Measurements from ENCODE around the gene KCNQ1.

KCNQ1 gene

DNA sequence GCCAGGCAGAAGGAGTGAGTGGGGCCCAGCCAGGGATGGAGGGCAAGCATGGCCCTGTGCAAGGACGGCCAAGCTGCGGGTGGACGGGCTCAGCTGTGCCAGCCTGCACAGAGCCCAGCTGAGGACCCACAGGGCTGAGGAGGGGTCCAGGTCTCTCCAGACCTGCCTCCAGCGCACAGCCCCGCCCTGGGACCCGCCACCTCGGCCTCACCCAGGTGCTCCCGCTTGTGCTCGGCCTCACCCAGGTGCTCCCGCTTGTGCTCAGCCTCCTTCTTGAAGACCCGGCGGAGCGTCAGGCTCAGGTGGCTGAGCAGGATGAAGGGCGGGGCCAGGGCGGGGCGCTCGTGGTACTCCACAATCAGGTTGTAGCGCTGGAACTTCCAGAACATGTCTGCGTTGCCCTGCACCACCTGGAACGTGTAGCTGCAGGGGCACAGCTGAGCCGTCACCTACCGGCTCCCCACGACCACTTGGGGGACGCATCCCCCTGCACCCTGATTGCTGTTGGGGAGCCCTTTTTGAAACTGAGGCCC, 37.9 kb upstream of the KCNQ1 start:
- Mint-ChIP-seq H3K27me3 (no peaks in the 10 kb centered on the region), H3K9me3 (no peaks in the 10 kb centered on the region), H3K4me3 (no peak overlapping the region), H3K27ac (no peak overlapping the region), H3K4me1 (peaks cover 5% of the 10 kb centered on the region), H3K36me3 (no peaks in the 10 kb centered on the region)

DNA sequence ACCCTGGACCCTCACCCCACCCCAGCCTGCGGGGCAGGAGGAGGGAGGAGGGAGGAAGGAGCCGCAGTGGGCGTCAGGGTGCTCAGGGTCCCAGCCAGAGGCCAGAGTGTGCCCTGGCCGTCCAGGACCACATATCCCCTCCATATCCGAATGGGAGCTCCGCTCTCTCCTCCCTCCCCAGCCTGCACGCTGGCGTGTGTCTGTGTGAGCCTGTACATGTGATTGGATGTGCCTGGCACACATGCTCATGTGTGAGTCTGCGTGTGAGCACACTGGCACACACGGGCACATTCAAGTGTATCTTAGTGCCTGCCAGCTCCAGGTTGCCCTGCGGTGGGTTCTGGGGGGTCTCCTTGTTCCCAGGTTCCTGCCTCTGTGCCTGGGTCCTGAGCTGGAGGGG, 36.1 kb upstream of the KCNQ1 start:
- H3K36me3 Mint-ChIP-seq, result no peaks in the 10 kb centered on the region
- no peaks in the 10 kb centered on the region for H3K9me3 Mint-ChIP-seq
- H3K4me1 Mint-ChIP-seq, result no peaks in the 10 kb centered on the region
- H3K27ac Mint-ChIP-seq, result no peak overlapping the region
- H3K27me3 Mint-ChIP-seq, result no peaks in the 10 kb centered on the region
- H3K4me3 Mint-ChIP-seq, result no peak overlapping the region

DNA sequence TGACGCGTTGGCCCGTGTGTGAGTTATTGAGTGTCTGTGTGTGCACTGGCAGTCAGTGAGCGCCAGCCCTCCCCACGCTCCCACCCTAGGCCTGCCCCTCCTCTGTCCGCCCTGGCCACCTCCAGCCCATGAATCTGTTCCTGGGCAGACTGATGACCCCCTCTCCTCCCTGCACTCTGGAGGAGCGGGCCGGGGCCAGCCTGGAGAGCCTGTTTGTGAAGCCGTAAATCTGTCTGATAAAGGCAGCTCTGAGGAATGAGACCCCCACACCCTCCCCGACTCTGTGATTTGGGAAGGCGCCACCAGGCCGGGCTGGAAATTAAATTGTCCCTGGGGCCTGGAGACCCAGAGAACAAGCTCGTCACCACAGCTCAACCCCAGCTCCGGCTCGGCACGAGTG, 35.7 kb upstream of the KCNQ1 start:
- H3K36me3 Mint-ChIP-seq, result no peaks in the 10 kb centered on the region
- no peaks in the 10 kb centered on the region for H3K9me3 Mint-ChIP-seq
- no peaks in the 10 kb centered on the region for H3K27me3 Mint-ChIP-seq
- no peaks in the 10 kb centered on the region for H3K4me1 Mint-ChIP-seq
- no peak overlapping the region for H3K4me3 Mint-ChIP-seq
- H3K27ac Mint-ChIP-seq, result no peak overlapping the region

DNA sequence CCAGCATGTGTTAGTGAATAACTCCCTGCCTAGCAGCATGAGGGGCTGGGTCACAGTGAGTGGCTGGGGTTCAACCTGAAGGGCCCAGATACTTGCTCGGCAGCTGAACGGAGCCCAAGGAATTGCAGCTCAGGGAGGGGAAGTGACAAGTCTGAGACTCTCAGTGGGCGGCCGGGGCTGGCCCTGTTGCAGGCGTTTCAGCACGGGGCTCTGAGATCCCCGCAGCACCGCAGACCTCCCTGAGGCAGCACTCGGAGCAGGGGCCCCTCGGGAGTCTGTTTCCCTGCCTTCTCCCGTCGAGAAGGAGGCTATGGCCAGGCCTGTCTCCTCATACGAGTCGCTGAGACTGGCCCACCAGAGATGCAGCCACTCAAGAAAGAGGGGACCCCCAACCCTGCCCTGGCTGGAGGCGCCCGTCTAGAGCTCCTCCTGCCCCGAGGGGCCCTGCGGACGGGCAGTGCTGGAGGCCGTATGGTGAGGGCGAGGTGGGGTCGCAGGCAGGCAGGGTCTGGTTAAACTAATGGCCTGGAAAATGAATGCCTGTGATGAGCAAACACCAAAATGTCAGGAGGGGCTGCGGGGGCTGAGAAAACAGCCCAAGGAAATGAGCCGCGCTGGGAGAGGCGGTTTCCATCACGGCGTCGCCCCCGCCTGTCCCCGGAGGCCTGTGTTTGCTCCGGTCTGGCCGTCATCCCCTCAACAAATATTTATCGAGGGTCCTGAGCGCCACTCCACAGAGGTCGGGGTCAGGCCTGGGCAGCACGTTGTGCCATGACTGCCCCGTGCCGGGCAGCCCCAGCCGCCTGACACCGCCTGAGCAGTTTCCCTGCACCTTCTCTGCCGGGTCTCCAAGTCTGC, 35.0 kb upstream of the KCNQ1 start:
- H3K9me3 Mint-ChIP-seq, result no peaks in the 10 kb centered on the region
- H3K36me3 Mint-ChIP-seq, result no peaks in the 10 kb centered on the region

DNA sequence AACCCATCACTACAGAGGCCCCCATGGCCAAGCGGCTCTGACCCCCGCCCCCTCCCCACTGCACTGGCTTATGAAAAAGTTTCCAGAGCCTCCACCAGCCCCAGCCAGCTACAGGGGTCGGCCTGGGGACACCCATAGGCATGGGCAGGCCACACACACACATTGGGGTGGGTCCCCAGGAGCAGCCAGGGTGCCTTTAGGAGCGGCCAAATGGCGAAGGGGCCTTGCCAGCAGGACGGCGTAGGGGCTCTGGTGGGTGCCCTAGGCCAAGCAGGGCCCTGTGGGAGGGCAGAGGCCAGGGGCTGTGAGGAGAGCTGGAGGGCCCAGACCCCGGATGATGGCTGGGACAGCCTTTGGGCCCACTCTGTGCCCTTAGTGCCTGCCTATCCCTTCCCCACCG, 34.2 kb upstream of the KCNQ1 start:
- Mint-ChIP-seq H3K27ac (no peak overlapping the region), H3K27me3 (no peaks in the 10 kb centered on the region), H3K4me3 (no peak overlapping the region), H3K4me1 (no peaks in the 10 kb centered on the region), H3K36me3 (no peaks in the 10 kb centered on the region), H3K9me3 (no peaks in the 10 kb centered on the region)

More for the DNA sequence above, 35.0 kb upstream of the KCNQ1 start:
- no peaks in the 10 kb centered on the region for H3K27me3 Mint-ChIP-seq
- H3K27ac Mint-ChIP-seq, result no peak overlapping the region
- no peaks in the 10 kb centered on the region for H3K4me1 Mint-ChIP-seq
- H3K4me3 Mint-ChIP-seq, result no peak overlapping the region

DNA sequence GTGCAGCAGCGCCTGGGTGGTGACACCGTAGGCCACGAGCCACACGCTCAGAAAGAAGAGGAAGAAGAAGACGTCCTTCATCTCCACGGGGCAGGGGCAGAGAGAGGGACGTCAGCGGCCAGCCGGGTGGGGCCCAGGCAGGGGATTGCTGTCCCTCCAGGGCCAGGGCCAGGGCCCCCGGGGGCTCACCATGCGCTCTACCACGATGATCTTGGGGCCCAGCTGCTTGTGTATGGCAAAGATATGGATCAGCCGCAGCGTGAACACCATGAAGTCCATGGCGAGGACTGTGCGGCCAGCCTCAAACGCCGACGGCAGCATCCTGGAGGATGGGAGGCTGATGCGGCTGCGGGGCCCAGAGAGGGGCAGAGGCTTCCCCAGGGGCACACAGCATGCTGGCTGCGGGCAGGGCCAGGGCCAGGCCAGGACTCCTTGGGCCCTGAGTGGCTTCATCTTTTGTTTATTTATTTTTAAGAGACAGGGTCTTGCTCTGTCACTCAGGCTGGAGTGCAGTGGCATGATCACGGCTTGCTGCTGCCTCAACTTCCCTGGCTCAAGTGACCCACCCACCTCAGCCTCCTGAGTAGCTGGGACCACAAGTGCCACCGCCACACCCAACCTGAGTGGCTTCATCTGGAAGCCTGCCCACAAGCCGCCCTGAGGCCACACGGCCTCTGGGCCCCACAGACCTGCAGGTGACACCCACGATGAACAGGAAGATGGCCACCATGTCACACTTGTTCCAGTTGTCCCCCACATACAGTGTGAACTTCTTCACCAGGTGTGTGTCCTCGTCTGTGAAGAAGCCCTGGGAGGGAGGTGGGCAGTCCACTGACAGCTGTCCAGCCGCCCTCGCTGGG, 33.1 kb upstream of the KCNQ1 start:
- Mint-ChIP-seq H3K4me3 (no peak overlapping the region), H3K27me3 (no peaks in the 10 kb centered on the region), H3K27ac (no peak overlapping the region), H3K4me1 (no peaks in the 10 kb centered on the region), H3K9me3 (no peaks in the 10 kb centered on the region), H3K36me3 (no peaks in the 10 kb centered on the region)

DNA sequence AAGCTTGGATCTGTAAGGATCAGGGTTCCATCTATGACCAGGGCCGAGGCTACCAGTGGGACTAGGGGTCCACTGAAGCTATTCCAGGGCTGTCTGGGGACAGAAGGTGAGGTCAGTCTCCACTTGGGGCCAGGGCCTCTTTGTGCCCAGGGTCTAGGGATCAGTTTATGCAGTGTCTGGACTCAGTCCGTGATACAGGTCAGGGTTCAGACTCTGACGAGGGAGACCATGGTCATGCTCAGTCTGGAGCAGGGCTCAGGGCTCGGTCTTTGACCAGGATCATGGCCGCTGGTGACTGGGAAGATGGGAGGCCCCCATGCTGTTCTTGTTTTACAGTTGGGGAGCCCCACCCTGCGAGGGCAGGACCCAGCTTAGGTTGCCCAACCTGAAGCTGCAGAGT, 32.5 kb upstream of the KCNQ1 start:
- Mint-ChIP-seq H3K4me3 (no peak overlapping the region), H3K36me3 (no peaks in the 10 kb centered on the region), H3K9me3 (no peaks in the 10 kb centered on the region), H3K27ac (no peak overlapping the region), H3K4me1 (no peaks in the 10 kb centered on the region), H3K27me3 (no peaks in the 10 kb centered on the region)

DNA sequence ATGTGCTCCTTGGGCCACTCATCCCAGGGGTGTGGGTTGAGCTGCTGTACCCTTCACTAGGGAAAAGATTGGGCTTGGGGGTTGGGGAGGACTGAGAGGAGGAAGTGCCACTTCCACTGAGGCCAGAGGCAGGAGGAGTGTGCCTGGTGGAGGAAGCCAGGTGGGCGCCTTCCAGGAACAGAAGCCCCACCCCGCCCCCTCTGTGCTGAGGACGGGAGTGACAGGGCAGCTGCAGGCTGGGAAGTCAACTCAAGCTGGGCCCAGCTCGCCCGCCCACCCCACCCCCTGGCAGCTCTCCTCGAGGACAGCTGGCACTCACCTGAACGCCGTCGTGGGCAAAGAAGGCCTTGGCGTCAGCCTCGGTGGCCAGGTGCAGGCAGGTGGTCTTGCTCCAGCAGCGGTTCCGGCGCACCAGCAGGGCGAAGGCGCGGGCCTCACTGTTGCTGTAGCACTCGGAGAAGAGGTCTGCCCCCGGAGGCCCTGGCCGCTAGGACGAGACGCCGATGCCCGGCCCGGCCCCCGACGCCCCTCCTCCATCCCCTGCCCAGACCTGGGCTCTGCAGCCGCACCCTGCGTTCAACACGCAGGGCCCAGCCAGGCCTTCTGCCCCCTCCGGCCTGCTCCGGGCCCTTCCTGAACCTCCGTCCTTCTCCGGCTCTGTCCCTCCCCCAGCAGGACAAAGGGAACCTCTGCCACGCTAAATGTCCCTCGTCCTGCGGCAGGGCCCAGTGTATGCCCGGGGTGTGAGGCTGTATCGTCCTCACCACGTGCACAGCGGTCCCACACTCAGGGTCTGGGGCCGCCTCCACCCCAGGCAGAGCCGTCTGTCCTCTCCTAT, 30.8 kb upstream of the KCNQ1 start:
- no peaks in the 10 kb centered on the region for H3K9me3 Mint-ChIP-seq

DNA sequence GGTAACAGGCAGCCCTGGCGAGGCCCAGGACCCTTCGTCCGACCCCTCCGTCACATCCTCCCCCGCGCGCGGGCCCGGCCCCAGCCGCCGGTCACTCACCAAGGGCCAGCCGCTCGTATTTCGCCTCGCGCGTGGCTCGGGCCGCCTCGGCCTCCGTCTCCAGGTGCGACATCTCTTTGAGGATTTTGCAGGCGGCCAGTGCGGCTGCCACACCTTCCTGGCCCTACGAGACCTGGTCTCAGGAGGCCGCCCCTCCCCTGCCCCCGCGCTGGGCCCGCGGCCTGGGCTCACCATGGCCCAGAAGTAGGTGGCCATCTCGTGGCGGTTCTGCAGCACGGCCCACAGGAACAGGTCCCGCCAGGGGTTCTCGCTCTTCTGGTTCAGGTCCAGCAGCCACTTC, 30.2 kb upstream of the KCNQ1 start:
- no peaks in the 10 kb centered on the region for H3K27me3 Mint-ChIP-seq
- H3K36me3 Mint-ChIP-seq, result no peaks in the 10 kb centered on the region
- H3K4me1 Mint-ChIP-seq, result no peaks in the 10 kb centered on the region
- H3K27ac Mint-ChIP-seq, result no peak overlapping the region
- no peaks in the 10 kb centered on the region for H3K9me3 Mint-ChIP-seq
- H3K4me3 Mint-ChIP-seq, result no peak overlapping the region

More for the DNA sequence above, 30.8 kb upstream of the KCNQ1 start:
- Mint-ChIP-seq H3K27ac (no peak overlapping the region), H3K36me3 (no peaks in the 10 kb centered on the region), H3K4me3 (no peak overlapping the region), H3K27me3 (no peaks in the 10 kb centered on the region), H3K4me1 (no peaks in the 10 kb centered on the region)

DNA sequence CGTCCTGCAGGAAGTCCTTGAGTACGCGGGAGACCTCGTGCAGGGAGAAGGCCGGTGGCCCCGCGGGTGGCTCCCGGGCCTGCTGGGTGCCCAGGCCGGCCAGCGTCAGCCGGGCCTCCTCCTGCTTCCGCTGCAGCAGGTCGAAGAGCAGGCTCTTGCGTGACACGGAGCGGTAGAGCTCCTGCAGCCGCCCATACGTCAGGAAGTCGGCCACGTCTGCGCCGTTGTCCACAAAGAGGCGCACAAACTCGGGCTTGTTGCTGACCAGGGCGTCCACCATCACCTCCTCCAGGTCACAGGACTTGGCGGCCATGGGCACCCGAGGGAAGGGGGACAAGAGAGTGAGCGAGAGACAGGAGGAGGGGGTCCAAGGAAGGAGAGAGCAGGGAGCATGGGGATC, 29.6 kb upstream of the KCNQ1 start:
- no peaks in the 10 kb centered on the region for H3K27me3 Mint-ChIP-seq
- no peak overlapping the region for H3K27ac Mint-ChIP-seq
- H3K9me3 Mint-ChIP-seq, result no peaks in the 10 kb centered on the region
- H3K4me1 Mint-ChIP-seq, result no peaks in the 10 kb centered on the region
- no peaks in the 10 kb centered on the region for H3K36me3 Mint-ChIP-seq
- H3K4me3 Mint-ChIP-seq, result no peak overlapping the region

DNA sequence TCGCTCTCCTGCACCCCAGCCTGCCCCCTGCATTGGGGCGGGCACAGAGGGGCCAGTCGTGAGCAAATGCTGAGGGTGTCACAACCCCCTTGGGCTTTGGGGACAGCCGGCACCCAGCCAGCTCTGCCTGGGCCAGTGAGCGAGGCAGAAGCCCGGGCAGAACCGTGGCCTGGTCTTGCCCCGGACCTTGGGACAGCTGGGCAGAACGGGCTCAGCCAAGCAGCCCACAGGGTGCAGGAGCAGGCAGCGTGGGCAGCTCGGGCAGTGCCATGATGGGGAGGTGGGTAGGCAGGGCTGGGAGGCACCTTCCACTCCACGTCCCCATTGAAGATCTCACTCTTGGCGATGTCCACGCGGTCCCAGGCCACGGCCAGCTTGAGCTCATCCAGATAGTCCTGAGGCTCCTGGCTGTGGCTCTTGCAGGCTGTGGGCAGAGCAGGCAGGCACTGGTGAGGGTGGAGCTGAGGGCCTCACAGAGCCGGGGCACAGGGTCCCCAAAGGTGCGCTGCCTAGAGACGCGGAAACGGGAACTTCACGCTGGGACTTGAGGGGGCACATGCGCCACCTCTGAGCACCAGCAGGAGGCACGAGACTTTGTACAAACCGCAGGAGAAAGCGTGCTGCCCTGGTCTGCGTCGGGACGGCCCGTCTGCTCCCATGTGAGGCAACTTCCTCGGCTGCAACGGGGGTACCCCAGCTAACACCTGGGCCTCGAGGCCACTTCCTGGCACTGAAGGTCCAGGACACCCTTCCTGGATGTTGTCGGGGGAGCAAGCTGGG, 29.0 kb upstream of the KCNQ1 start:
- Mint-ChIP-seq H3K27ac (no peak overlapping the region), H3K27me3 (no peaks in the 10 kb centered on the region), H3K36me3 (no peaks in the 10 kb centered on the region), H3K4me3 (no peak overlapping the region), H3K4me1 (no peaks in the 10 kb centered on the region), H3K9me3 (no peaks in the 10 kb centered on the region)

DNA sequence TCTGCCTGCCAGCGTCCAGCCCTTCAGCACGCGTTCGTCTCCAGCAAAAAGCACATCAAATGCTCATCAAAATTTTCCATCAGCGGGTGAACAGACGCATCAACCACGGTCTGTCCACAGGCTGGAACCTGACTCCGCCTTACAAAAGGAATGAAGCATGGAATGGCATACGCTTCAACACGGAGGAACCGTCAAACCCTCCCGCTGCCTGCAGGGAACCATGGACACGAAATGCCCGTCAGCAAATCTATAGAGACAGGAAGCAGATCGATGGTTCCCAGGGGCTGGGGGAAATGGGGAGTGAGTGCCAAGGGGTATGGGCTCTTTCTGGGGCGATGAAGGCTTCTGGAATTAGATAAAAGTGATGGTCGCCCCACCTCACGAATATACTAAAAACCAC, 28.0 kb upstream of the KCNQ1 start:
- no peak overlapping the region for H3K4me3 Mint-ChIP-seq
- no peak overlapping the region for H3K27ac Mint-ChIP-seq
- H3K4me1 Mint-ChIP-seq, result no peaks in the 10 kb centered on the region
- no peaks in the 10 kb centered on the region for H3K9me3 Mint-ChIP-seq
- H3K27me3 Mint-ChIP-seq, result no peaks in the 10 kb centered on the region
- no peaks in the 10 kb centered on the region for H3K36me3 Mint-ChIP-seq

DNA sequence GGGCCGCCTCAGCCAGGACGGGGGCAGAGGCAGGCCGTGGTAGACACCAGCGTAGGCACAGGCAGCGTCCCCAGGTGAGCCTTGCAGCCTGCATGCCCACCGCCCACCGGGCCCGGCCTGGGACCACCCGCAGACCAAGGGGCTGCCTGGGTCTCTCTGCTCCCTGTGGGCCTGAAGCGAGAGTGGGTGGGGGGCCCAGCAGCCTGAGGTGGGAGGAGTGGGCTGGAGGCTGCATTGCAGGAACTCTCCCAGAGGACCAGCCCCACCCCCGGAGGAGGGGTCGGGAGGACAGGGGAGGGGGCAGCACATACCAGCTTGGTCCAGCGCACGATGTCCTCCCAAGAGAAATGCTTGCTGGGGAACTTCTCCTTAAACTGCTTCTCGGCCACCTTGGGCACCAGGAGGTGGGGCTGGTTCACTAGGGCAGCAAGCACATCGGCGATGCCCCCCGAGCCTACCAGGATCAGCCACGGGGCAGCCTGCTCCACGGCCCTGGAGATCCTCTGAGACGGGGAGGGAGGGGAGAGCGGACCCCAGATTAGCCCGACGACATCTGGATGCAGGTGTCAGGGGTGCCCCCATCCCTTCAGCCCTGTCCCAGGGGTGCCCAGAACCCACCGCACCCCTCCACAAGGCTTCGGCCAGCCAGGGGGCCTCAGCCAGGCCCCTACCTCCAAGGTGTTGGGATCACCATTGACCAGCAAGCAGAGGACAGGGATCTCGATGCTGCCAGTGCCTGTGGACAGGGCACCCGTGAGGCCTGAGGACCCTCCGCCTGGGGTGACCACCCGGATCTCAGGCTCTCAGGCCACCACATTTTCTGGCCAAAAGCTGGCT, 26.7 kb upstream of the KCNQ1 start:
- Mint-ChIP-seq H3K27me3 (no peaks in the 10 kb centered on the region), H3K36me3 (no peaks in the 10 kb centered on the region), H3K4me3 (no peak overlapping the region), H3K4me1 (no peaks in the 10 kb centered on the region), H3K9me3 (no peaks in the 10 kb centered on the region), H3K27ac (no peak overlapping the region)

DNA sequence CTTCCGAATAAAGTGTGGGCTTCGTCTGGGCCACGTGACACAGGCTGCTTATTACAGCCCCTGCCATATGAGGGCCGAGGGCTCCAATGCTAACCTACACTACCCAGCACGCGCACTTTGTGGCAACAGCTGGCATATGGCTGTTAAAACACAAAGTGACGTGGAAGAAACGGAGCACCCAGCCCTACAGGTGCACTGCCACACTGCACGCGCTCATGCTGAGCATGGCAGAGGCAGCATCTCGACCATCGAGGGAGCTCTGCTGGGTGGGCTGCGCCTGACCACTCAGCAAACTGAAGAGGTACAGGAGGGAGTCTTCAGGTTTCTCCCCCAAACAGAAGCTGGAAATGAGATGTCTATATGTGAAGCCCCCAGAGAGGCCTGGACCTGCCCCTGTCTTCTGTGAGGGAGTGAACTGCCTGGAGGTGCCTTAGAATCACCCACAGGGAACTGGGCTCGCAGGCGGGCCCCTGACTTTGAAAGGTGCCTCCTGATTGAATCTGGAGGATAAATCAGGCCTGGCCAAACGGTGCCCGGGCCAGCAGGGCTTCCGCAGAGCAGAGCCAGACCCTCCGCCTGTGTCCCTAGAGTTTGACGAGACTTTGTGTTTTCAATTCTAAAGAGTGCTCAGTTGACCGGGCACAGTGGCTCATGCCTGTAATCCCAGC, 26.0 kb upstream of the KCNQ1 start:
- Mint-ChIP-seq H3K36me3 (no peaks in the 10 kb centered on the region), H3K27me3 (no peaks in the 10 kb centered on the region), H3K4me3 (no peak overlapping the region), H3K9me3 (no peaks in the 10 kb centered on the region), H3K4me1 (no peaks in the 10 kb centered on the region), H3K27ac (peak overlapping the region; percentile 76)

All from activated naive CD4-positive, alpha-beta T cell treated with anti-CD3 and anti-CD28 coated beads, Interleukin-2, amount 50 U/mL, for 24 hours (primary cell).